ENCODE measurements around the gene SCD.

Gene SCD

GRCh38 chr10:100340948-100341847, 5.8 kb upstream of the SCD start:
- no peak for DNase-seq (ENCODE audit: low read depth in 2 of 2)

DNA sequence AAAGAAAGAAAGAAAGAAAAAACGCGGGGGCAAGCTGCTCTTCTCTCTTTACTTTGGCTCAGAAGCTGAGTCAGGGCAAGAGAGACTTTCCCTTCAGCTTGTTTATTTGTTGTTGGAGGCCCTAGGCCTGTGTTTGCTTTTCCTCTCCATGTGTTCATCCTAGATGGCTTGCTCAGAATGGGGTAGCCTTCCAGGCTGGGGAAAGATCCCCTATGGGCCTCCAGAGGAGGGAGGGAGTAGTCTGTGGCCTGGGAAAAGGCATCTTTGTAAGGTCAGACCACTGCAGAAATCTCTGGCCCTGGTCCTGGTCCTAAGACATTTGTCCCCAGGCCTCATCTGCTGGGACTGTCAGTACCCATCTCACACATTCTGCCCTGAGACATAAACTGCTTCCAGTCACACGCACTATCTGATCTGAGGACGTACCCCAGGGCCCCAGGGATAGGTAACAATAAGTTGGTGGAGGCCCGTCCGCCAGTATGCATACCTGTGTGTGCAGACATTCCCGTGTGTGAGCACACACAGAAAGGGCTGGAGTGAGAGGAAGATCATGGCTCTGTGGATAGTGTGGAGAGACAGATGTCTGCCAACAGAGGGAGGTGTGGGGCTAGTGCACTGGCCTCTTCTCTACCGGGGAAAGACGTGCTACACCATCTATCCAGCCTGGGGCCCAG, 4.9 kb upstream of the SCD start:
- DNase-seq (ENCODE audit: low read depth in 2 of 2), result peak in 1 of 2 donors; percentile 27

DNA sequence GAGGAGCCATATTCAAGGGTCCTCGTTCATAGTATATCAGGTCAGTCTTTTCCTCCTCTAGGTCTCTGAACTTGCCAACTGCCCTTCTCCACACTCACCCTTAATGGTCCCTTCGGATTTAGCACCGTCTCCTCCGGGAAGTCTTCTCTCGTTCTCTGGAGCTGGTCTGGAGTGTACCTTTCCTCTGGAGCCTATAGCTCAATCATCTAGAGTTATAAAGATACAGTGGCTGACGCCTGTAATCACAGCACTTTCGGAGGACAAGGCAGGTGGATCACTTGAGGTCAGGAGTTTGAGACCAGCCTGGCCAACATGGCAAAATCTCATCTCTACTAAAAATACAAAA, 4.4 kb upstream of the SCD start:
- DNase-seq (ENCODE audit: low read depth in 2 of 2), result no peak

- no peak for DNase-seq (ENCODE audit: low read depth in 2 of 2)
Observed at GRCh38 chr10:100344241-100344788, 2.7 kb upstream of the SCD start.

GRCh38 chr10:100345570-100346330, 1.3 kb upstream of the SCD start:
- no peak for DNase-seq (ENCODE audit: low read depth in 2 of 2)

DNA sequence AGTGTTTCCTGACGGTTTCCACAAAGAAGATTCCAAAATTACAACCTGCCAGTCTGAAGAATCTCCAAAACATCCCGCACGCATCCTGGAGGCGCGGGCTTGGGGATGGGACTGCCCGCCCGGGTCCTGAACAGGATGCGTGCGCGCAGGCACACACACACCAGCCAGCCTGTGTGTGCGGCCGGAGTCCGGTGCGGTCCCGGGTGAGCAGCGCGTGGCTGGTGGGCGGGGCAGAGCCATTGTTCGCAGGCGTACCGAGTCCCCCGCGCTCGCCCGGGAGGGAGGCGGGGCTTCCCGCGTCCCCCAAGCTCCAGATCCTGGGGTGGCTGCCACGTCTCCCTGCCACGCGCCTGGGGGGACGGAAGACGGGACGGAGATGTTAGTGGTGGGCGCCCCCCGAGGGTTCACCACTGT, 675 bp upstream of the SCD start:
- DNase-seq (ENCODE audit: low read depth in 2 of 2), result peak; percentile 41 to 73

DNA sequence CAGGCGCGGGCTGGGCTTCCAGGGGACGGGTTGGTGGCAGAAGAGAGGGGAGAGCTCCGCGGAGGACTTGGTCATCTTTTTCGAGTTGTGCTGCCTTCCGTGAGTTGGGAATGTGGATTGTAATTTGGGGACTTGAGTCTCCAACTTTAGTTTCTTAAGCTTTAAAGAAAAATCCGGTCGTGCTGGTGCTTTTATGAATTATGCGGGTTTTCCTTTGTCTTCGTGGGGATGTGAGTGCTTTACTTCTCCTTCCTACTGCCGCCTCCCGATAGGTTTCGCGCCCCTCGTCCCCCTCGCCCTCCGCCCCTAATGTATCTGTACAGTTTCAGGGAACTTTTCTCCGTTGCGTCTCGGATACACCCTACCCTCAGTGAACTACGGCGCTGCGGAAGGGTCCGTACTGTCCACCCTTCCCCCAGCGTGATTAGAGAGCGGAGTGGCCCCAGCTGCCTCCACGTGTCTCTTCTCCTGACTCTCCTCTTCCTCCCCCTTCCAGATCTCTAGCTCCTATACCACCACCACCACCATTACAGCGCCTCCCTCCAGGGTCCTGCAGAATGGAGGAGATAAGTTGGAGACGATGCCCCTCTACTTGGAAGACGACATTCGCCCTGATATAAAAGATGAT, 649 bp downstream of the SCD start:
- DNase-seq (ENCODE audit: low read depth in 2 of 2), result no peak

- no peak for DNase-seq (ENCODE audit: low read depth in 2 of 2)
Observed at GRCh38 chr10:100348389-100348927, 1.4 kb downstream of the SCD start.

DNA sequence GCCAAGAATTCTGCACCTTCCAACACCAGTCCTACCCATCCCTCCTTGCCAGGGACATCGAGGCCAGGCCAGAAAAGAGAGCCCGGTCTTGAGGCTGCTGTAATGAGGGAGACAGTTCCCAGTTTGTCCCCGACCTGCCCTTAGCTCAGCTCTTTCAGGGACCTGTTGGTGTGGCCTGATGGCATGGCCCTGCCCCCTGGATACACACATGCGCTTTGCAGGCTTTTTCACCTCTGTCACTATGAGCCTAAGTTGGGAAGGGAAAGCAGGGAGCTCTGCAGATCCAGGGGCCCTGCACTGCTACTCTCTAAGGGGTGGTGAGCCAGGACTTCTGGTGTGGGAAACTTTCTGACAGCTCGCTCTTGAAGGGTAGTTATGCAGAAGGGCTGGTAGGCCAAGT, 2.1 kb downstream of the SCD start:
- DNase-seq (ENCODE audit: low read depth in 2 of 2), result no peak

GRCh38 chr10:100349672-100350071, 2.6 kb downstream of the SCD start:
- no peak for DNase-seq (ENCODE audit: low read depth in 2 of 2)

DNA sequence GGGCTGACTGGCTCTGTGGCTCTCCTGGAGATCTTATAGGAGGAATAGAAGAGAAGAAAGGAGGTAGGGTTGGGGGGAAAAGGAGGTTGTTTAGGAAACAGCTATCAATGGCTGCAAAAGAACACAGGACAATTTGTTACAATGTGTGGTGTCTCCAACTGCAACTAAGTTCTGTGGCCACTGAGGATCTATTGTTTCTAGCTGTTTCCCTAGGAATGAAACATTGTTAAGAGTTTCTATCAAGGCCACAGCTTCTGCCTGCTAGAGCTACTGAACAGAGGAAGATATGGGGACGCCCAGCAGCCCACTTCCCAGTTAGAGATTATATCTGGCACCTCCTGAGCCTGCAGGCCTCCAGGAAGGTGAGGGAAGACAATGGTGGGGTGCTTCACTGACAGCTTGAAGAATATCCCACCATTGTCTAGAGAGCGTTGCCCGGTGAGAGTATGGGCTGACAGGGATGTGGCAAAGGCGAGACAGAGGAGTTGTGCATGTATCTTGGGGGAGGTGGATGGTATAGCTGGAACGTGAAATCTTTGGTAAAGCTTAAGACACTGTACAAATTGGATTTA, 4.0 kb downstream of the SCD start:
- DNase-seq (ENCODE audit: low read depth in 2 of 2), result no peak

DNA sequence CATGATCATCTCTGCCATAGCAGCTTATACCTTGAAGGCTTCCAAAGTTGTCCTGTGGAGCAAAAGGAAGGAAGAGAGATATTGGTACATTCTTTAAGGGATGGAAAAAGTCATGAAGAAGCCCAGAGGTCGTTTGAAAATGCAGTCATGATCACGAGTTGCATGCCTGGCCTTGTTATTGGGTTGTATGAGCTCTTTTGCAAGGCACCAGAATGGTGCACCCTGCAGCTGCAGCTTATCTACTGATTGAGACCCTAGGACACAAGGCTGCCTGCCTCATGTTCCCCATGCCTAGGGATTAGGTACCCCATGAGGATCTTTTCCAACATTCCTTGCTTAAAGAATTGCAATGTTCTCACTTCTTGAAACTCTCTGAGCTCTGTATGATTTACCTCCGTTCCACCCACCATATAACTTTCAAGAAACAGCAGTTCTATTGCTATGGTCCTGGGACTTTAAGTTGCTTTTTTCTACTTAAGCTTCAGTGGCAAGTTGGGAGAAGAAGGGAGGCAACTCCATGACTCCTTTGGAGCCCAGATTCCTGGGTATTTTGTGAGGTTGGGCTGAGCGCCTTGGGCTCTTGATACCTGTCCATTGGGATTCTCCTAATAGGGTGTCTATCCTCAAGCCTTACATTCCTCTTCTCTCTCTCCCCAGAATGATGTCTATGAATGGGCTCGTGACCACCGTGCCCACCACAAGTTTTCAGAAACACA, 6.9 kb downstream of the SCD start:
- no peak for DNase-seq (ENCODE audit: low read depth in 2 of 2)

GRCh38 chr10:100355086-100355485, 8.1 kb downstream of the SCD start:
- no peak for DNase-seq (ENCODE audit: low read depth in 2 of 2)

DNA sequence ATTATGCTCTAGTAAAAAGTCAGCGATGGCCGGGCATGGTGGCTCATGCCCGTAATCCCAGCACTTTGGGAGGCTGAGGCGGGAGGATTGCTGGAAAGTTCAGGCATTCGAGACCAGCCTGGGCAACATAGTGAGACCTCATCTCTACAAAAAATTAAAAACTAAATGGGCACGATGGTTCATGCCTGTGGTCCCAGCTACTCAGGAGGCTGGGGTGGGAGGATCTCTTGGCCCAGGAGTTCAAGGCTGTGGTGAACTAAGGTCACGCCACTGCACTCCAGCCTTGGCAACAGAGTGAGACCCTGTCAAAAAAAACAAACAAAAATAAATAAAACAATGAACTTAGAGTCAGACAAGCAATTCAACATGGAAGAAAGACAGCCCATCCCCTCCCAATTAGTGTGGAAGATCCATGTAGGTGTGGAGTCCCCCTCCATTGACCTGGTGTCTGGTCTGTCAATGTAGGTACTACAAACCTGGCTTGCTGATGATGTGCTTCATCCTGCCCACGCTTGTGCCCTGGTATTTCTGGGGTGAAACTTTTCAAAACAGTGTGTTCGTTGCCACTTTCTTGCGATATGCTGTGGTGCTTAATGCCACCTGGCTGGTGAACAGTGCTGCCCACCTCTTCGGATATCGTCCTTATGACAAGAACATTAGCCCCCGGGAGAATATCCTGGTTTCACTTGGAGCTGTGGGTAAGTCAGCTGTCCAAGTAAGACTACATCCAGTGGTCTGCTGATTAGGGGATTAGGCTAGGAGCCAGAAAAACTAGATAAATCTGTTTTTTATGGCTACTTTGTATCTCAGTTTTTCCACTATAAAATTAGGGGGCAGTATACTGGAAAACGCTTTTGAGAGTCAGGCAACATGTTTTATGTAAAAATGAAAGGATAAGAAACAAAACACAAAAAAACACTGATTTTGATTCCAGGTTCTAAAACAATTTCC, 9.3 kb downstream of the SCD start:
- DNase-seq (ENCODE audit: low read depth in 2 of 2), result no peak

GRCh38 chr10:100357059-100357858, 10.2 kb downstream of the SCD start:
- no peak for DNase-seq (ENCODE audit: low read depth in 2 of 2)

GRCh38 chr10:100359030-100359432, 12.0 kb downstream of the SCD start:
- no peak for DNase-seq (ENCODE audit: low read depth in 2 of 2)

- DNase-seq (ENCODE audit: low read depth in 2 of 2), result no peak
Observed at GRCh38 chr10:100359529-100360150, 12.6 kb downstream of the SCD start.

DNA sequence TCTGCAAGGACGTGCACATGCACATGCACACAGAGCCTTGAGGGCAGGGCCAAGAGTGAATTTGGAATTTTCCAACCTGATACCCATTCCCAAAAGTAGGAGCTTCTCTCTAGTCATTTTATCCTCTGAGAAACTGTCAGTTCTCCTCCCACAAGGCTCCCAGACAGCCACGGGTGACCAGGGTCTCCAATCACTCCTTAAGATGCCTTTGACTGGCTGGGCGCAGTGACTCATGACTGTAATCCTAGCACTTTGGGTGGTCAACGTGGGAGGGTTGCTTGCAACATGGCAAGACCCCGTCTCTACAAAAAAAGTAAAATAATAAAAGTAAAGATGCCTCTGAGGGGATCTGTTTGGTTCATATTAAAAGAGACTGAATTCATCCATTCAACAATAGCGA, 13.2 kb downstream of the SCD start:
- DNase-seq (ENCODE audit: low read depth in 2 of 2), result no peak
